Peyer's patch (tissue), 4 donors: ENCODE measurements around the gene ATP8A1. TPM values are rescaled to one million over a fixed set of nuclear protein-coding genes. Genes with fewer than 3 reads are reported as not detected.

Experiments used
- DNase-seq, 3 donors: peaks; one replicate each; pipeline ENCODE4 v3.0.0-alpha.2; 2017 to 2019
- H3K27ac ChIP-seq, 4 donors: fragments of 200-600 bp; sonication (generic); one replicate each; pipeline ENCODE4 v1.5.1; 2016 to 2019
- H3K27me3 ChIP-seq, 2 donors: fragments of 200-600 bp; sonication (generic); one replicate each; pipeline ENCODE4 v1.5.1; 2019
- H3K36me3 ChIP-seq, 3 donors: fragments of 200-600 bp; sonication (generic); one replicate each; pipeline ENCODE4 v1.5.1; 2016 to 2019
- H3K4me1 ChIP-seq, 4 donors: fragments of 200-600 bp; sonication (generic); one replicate each; pipeline ENCODE4 v1.5.1; 2016 to 2019
- H3K4me3 ChIP-seq, 4 donors: fragments of 200-600 bp; sonication (generic); 1 replicate in 3 of 4; 2 replicates in 1 of 4; pipeline ENCODE4 v1.5.1; 2016 to 2019; ENCODE audit warnings: mild to moderate bottlenecking in 1 of 4
- H3K9me3 ChIP-seq, 4 donors: fragments of 200-600 bp; sonication (generic); one replicate each; pipeline ENCODE4 v1.5.1; 2016 to 2019; ENCODE audit warnings: mild to moderate bottlenecking in 1 of 4
- CTCF ChIP-seq, 6 experiments: fragments of 450-650 bp in 4 of 6; fragments of 200-600 bp in 2 of 6; sonication (generic) in 1 of 6; IDR thresholded peaks; one replicate each; pipeline ENCODE4 v1.5.1; 2017 to 2019; ENCODE audit warnings: antibody characterized with exemption in 6 of 6, mild to moderate bottlenecking in 3 of 6, moderate library complexity in 1 of 6
- POLR2A ChIP-seq, 2 donors: fragments of 450-650 bp; IDR thresholded peaks; one replicate each; pipeline ENCODE4 v1.5.1; 2017; ENCODE audit warnings: antibody characterized with exemption in 2 of 2, mild to moderate bottlenecking in 2 of 2, moderate library complexity in 2 of 2
- total RNA-seq, 4 donors: library from RNA; depleted of rRNA; stranded (reverse); fragments of >200 nt; gene quantifications; one replicate each; pipeline ENCODE4 v1.1.0, GENCODE V29; 2016

Gene ATP8A1
- total RNA-seq, 4 donors from 2014 or later, result 71.0 to 172 (median 158) TPM

GRCh38 chr4:42453612-42454011 lies 203.3 kb downstream of the ATP8A1 start:
- Histone ChIP-seq H3K4me3 (no peak overlapping the region), H3K27ac (no peak overlapping the region), H3K9me3 (no peaks in the 10 kb centered on the region), H3K27me3 (no peaks in the 10 kb centered on the region), H3K36me3 (peaks cover 0 to 10% (median 0%) of the 10 kb centered on the region in 3 donors), H3K4me1 (no peaks in the 10 kb centered on the region)
- no peak for DNase-seq
- TF ChIP-seq POLR2A (IDR thresholded peaks at IDR 0.05) (no peak), CTCF (IDR thresholded peaks at IDR 0.05) (no peak)

GRCh38 chr4:42452823-42453222 lies 204.1 kb downstream of the ATP8A1 start:
- TF ChIP-seq POLR2A (IDR thresholded peaks at IDR 0.05), result no peak
- TF ChIP-seq CTCF (IDR thresholded peaks at IDR 0.05), result no peak
- Histone ChIP-seq H3K4me1 (no peaks in the 10 kb centered on the region), H3K27ac (no peak overlapping the region), H3K4me3 (no peak overlapping the region), H3K36me3 (peaks cover 0 to 10% (median 0%) of the 10 kb centered on the region in 3 donors), H3K9me3 (no peaks in the 10 kb centered on the region), H3K27me3 (no peaks in the 10 kb centered on the region)
- no peak for DNase-seq

GRCh38 chr4:42446823-42447222 lies 210.1 kb downstream of the ATP8A1 start:
- Histone ChIP-seq H3K36me3 (peaks cover 0 to 30% (median 0%) of the 10 kb centered on the region in 3 donors), H3K4me1 (no peaks in the 10 kb centered on the region), H3K27me3 (no peaks in the 10 kb centered on the region), H3K9me3 (no peaks in the 10 kb centered on the region), H3K4me3 (no peak overlapping the region), H3K27ac (no peak overlapping the region)
- TF ChIP-seq CTCF (IDR thresholded peaks at IDR 0.05) (no peak), POLR2A (IDR thresholded peaks at IDR 0.05) (no peak)
- no peak for DNase-seq

GRCh38 chr4:42445038-42445437 lies 211.9 kb downstream of the ATP8A1 start:
- H3K9me3 ChIP-seq, result no peaks in the 10 kb centered on the region
- H3K27ac ChIP-seq, result no peak overlapping the region
- no peak for TF ChIP-seq POLR2A (IDR thresholded peaks at IDR 0.05)
- TF ChIP-seq CTCF (IDR thresholded peaks at IDR 0.05), result no peak
- H3K36me3 ChIP-seq, result peaks cover 0 to 25% (median 0%) of the 10 kb centered on the region in 3 donors
- H3K4me3 ChIP-seq, result no peak overlapping the region
- H3K4me1 ChIP-seq, result no peaks in the 10 kb centered on the region
- no peak for DNase-seq
- no peaks in the 10 kb centered on the region for H3K27me3 ChIP-seq

GRCh38 chr4:42442601-42443000 lies 214.3 kb downstream of the ATP8A1 start:
- H3K36me3 ChIP-seq, result peaks cover 0 to 24% (median 0%) of the 10 kb centered on the region in 3 donors
- H3K4me3 ChIP-seq, result no peak overlapping the region
- TF ChIP-seq POLR2A (IDR thresholded peaks at IDR 0.05), result no peak
- no peak for TF ChIP-seq CTCF (IDR thresholded peaks at IDR 0.05)
- no peaks in the 10 kb centered on the region for H3K9me3 ChIP-seq
- no peak for DNase-seq
- no peak overlapping the region for H3K27ac ChIP-seq
- H3K27me3 ChIP-seq, result no peaks in the 10 kb centered on the region
- no peaks in the 10 kb centered on the region for H3K4me1 ChIP-seq

GRCh38 chr4:42440083-42440482 lies 216.8 kb downstream of the ATP8A1 start:
- no peak overlapping the region for H3K27ac ChIP-seq
- TF ChIP-seq POLR2A (IDR thresholded peaks at IDR 0.05) (no peak), CTCF (IDR thresholded peaks at IDR 0.05) (no peak)
- no peaks in the 10 kb centered on the region for H3K4me1 ChIP-seq
- no peak for DNase-seq
- no peaks in the 10 kb centered on the region for H3K27me3 ChIP-seq
- no peak overlapping the region for H3K4me3 ChIP-seq
- H3K36me3 ChIP-seq, result peaks cover 0 to 13% (median 0%) of the 10 kb centered on the region in 3 donors
- H3K9me3 ChIP-seq, result no peaks in the 10 kb centered on the region
